Measurements from ENCODE around the gene URAD.
"Not testable (repeated sequence)": the region's sequence is repeated elsewhere in the genome, so short reads cannot be mapped to it uniquely, and the experiment has no call there.

The URAD gene

GRCh38 chr13:27988520-27988919 lies at the start of gene URAD:
Gene URAD, minus strand, starts transcription at chr13:27988693. Its CDS starts 56 bp downstream, at chr13:27988637.
- no peak for DNase-seq

GRCh38 chr13:28037399-28037798 lies 48.9 kb upstream of the URAD start:
- DNase-seq, result no peak

GRCh38 chr13:28035146-28035782 lies 46.8 kb upstream of the URAD start:
- no peak for DNase-seq

DNA sequence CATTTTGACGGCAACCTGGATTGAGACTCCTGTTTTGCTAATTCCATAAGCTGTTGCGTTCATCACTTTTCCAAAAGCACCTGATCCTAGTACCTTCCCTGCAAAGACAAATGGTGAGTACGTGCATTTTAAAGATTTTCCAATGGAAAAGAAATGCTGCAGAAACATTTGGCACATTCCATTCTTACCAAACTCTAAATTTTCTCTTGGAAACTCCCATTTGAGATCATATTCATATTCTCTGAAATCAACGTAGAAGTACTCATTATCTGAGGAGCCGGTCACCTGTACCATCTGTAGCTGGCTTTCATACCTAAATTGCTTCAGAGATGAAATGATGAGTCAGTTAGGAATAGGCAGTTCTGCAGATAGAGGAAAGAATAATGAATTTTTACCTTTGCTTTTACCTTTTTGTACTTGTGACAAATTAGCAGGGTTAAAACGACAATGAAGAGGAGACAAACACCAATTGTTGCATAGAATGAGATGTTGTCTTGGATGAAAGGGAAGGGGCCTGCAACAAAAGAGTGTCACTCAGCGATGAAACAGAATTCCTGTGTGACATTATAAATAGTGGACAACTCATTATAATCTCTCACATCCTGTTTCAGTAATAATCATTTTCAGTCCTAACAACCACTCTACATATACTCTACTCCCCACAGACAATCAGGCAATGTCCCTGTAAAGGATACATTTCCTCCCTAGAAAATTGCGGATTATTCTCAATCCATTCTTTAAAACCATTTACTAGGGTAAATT lies 45.6 kb upstream of the URAD start:
- no peak for DNase-seq

DNA sequence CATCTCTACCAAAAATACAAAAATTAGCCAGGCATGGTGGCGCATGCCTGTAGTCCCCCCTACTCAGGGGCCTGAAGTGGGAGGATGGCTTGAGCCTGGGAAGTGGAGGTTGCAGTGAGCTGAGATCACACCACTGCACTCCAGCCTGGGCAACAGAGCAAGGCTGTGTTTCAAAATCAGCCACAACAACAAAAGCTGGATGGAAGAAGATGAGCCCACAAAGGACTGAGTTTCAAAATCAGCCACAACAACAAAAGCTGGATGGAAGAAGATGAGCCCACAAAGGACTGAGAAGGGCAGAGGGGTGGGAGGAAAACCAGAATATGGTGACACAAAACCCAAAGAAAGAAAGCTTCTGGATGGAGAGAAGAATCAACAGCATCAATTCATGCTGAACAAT lies 43.9 kb upstream of the URAD start:
- not testable (repeated sequence) for DNase-seq

- DNase-seq, result no peak
Observed at GRCh38 chr13:28031896-28032288, 43.4 kb upstream of the URAD start.

- no peak for DNase-seq
Observed at GRCh38 chr13:28031220-28031895, 42.9 kb upstream of the URAD start.

DNA sequence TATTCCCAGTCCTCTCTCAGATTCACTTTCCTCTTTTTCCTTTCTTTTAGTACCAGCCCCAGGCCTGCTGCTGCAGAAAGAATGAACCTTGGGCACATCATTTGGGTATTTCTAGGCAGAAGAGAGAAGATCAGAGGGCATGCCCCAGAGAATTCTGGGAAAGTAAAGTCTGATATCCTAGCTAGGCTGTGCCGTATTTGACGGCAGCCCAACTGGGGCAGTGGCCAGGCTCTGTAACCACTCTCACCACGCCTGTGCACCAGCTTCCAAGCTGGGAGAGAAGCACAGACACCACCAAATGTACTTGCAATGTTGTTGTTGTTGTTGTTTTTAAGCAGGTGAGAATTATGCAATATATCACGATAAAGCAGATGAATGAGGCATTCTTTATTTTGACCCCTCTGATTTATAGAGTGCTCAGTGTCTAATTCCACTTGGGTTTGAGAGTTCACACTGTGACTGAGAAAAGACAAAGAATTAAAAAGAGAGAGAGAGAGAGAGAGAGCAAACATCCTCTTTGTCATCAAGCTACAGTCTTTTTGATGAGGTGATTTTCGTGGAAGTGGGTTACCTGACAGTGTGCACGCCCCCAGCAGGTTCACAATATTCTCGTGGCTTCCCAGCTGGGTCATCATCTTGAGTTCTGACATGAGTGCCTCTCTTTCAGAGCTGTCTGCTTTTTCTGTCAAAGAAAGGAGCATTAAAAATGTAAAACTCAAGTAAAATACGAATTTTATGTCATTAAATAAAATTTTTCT lies 39.3 kb upstream of the URAD start:
- DNase-seq, result no peak

DNA sequence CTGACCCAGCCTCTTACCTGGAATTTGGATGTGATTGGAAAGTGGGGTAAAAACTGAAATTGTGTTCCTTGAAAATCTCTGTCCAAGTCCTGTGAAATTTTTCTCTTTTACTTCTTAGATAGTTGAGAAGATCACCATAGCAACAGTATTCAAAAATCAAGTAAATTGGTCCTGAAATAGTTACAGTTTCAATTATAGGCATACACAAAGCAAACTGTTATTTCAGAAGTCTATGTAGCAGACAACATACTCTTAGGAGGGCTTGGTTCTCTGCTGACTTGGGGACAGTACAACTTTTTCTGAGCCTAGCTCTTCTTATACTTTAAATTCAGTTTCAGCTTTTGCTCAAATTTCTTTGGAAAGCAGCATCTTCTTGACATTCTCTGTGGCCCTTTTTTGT lies 38.6 kb upstream of the URAD start:
- no peak for DNase-seq

DNA sequence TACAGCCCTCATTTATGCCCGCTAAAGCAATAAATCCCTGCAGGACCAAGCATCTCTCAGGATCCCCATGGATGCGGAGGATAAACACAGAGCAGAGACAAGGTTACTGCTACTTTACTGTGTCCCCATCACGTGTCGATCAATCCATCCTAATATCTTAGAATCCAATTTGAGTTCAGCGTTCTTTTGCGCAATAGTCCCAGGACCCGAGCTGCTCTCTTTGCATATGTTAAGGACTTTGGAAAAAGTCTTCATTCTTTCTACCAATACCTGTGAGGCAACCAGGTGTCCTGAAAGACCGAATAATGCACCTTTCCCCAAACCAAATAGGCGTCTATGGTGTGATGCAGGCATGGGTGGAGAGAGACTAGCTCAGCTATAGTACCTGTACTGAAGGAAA lies 38.0 kb upstream of the URAD start:
- DNase-seq, result no peak

GRCh38 chr13:28022848-28023518 lies 34.5 kb upstream of the URAD start:
- no peak for DNase-seq

DNA sequence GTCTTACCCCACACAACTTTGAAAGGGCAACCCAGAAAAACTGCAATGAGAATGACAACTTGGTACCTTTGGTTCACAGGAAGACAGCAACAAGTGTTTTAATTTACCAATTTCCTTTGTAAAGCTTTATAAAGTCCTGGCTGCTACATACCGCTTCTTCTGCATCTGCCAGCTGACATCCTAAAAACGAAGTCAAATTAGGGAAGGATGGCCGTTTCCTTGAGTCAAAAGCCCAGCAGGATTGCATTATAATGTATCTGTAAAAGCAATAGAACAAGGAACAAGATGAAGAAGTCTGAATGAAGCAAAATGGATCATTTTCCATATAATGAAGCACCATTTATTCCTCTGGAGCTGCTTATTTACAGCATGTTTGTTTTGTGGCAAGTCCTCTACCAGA lies 25.8 kb upstream of the URAD start:
- no peak for DNase-seq

DNA sequence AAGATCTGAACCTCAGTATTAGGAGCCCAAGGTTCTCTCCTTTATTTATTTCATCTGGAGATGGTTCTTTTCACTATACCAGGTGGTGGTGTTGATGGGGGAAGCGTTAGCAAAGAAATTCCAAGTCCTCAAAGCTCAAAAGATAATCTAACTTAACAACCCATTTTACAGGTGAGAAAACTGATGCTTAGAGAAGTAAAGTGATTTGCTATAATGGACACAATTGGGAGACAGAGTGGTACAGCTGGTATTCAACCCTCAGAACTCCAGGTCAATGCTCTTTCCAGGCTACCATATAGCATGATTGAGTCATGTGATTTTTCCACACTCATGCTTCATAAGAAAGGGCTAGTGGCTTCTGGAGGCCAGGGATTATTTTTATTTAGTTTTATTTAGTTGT lies 25.0 kb upstream of the URAD start:
- no peak for DNase-seq

- no peak for DNase-seq
Observed at GRCh38 chr13:28012896-28013295, 24.4 kb upstream of the URAD start.

DNA sequence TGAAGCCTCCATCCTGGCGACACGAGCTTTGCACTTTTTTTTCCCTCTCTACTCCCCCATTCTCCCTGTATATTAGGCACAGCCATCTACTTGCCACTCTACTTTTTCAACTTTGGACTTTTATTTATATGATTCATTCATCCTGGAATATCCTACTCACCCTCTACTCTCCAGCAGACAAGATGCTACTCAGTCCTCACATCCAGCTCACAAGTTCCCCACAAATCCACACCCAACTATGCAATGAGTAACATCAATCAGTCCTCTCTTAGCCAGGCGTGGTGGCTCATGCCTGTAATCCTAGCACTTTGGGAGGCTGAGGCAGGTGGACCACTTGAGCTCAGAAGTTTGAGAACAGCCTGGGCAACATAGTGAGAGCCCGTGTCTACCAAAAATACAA lies 23.9 kb upstream of the URAD start:
- DNase-seq, result no peak

- DNase-seq, result no peak
Observed at GRCh38 chr13:28010046-28010445, 21.6 kb upstream of the URAD start.

DNA sequence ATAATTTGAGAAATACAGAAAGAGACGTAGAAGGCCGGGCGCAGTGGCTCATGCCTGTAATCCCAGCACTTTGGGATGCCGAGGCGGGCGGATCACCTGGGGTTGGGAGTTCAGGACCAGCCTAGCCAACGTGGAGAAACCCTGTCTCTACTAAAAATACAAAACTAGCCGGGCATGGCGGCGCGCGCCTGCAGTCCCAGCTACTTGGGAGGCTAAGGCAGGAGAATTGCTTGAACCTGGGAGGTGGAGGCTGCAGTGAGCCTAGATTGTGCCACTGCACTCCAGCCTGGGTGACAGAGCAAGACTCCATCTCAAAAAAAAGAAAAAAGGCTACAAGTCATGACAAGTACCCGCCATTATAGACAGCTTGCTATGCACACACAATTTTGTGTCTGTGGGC lies 16.5 kb upstream of the URAD start:
- DNase-seq, result not testable (repeated sequence)

DNA sequence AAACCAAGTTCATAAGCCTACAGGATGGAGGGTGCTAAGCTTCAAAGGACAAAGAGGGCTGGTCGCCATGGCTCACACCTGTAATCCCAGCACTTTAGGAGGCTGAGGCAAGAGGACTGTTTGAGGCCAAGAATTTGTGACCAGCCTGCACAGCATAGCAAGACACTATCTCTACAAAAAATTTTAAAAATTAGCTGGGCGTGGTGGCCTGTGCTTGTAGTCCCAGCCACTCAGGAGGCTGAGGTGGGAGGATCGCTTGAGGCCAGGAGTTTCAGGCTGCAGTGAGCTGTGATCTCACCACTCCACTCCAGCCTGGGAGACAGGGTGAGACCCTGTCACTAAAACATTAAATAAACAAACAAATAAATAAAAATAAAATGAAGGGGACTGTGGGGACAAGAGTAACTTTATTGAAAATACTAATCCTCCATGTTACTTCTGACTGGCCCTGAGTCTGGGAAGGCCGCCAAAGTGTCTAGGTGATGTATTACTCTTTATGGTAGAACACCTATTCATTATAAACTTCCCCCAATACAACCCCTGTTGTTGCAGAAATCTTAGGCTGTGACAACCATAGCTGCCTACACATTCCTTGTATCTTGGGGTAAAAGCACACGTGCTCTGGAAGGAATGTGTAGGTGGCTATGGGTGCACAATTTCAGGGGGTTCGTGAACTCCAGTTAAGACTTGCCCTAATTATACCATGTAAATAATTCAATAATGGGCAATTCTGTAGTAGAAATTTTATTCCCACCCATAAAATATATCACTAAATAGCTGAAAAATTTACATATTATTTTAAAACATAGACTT lies 14.6 kb upstream of the URAD start:
- DNase-seq, result no peak

DNA sequence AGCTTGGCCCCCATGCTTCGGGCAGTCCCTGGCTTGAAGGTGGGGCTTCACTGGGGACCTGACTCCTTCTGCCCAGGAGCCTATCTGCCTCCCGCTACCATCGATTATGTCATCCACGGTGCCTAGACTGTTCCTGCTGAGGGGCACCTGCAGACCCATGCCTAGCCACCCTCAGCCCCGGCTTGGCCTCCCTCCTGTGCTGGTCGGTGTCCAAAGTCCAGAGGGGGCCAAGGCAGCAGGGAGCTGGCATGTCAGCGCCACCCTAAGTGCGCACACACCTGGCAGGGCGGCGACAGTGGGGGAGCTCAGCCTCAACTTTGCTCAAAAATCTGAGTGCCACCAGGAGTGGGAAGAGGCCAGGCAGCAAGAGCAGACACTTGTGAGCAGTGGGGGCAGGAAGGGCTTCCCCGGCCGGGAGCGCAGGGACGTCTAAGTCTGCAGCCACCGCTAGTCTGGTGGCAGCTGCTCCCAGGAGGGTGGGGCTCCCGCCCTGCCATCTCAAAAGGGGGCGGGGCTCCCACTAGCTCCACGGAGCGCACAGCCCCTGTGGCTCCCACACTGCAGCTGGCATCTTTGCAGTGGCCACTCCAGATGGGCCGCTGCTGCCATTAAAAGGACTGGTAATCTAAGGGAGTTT lies 13.5 kb upstream of the URAD start:
- no peak for DNase-seq

- DNase-seq, result no peak
Observed at GRCh38 chr13:28001049-28001448, 12.6 kb upstream of the URAD start.

- DNase-seq, result no peak
Observed at GRCh38 chr13:28000567-28000966, 12.1 kb upstream of the URAD start.

All from activated T-cell treated with anti-CD3 and anti-CD28 coated beads for 4 hours (primary cell).